Measurements from ENCODE around the gene TCF15.

- TF ChIP-seq, protein P1, sequence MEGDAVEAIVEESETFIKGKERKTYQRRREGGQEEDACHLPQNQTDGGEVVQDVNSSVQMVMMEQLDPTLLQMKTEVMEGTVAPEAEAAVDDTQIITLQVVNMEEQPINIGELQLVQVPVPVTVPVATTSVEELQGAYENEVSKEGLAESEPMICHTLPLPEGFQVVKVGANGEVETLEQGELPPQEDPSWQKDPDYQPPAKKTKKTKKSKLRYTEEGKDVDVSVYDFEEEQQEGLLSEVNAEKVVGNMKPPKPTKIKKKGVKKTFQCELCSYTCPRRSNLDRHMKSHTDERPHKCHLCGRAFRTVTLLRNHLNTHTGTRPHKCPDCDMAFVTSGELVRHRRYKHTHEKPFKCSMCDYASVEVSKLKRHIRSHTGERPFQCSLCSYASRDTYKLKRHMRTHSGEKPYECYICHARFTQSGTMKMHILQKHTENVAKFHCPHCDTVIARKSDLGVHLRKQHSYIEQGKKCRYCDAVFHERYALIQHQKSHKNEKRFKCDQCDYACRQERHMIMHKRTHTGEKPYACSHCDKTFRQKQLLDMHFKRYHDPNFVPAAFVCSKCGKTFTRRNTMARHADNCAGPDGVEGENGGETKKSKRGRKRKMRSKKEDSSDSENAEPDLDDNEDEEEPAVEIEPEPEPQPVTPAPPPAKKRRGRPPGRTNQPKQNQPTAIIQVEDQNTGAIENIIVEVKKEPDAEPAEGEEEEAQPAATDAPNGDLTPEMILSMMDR (IDR thresholded peaks at IDR 0.05), result peak in 3 of 4 experiments; percentile 71 to 88 (median 82)
- TF ChIP-seq POLR2A (IDR thresholded peaks at IDR 0.05), result no peak
- no peak for TF ChIP-seq POLR2AphosphoS5 (IDR thresholded peaks at IDR 0.05)
- TF ChIP-seq EP300 (IDR thresholded peaks at IDR 0.05), result no peak
These were observed 35.4 kb upstream of the TCF15 start for GRCh38 chr20:645318-646106.
